DMS79 treated with DMSO at 0.1 percent for 48 hours (cell line): ENCODE results near the gene MYRIP.
"Not testable (repeated sequence)": the region's sequence is repeated elsewhere in the genome, so short reads cannot be mapped to it uniquely, and the experiment has no call there.

Experiments used
- DNase-seq: peaks from one replicate; lab custom pipeline; 2025; lab: John Stamatoyannopoulos, UW

The MYRIP gene

GRCh38 chr3:40240921-40241320 is 431.5 kb downstream of the MYRIP start:
- no peak for DNase-seq

- no peak for DNase-seq
Observed at GRCh38 chr3:40242216-40242615, 432.8 kb downstream of the MYRIP start.

- no peak for DNase-seq
Observed at GRCh38 chr3:40242638-40243037, 433.2 kb downstream of the MYRIP start.

GRCh38 chr3:40243056-40243455 is 433.6 kb downstream of the MYRIP start:
- DNase-seq: no peak

- no peak for DNase-seq
Observed at GRCh38 chr3:40247714-40248454, 438.5 kb downstream of the MYRIP start.

- no peak for DNase-seq
Observed at GRCh38 chr3:40248591-40248990, 439.2 kb downstream of the MYRIP start.

- DNase-seq: no peak
Observed at GRCh38 chr3:40249168-40249567, 439.8 kb downstream of the MYRIP start.

GRCh38 chr3:40254491-40254890 is 445.1 kb downstream of the MYRIP start:
- no peak for DNase-seq

GRCh38 chr3:40254891-40255290 is 445.5 kb downstream of the MYRIP start:
- no peak for DNase-seq

- DNase-seq: no peak
Observed at GRCh38 chr3:40255532-40255931, 446.1 kb downstream of the MYRIP start.

- DNase-seq: no peak
Observed at GRCh38 chr3:40258064-40258463, 448.7 kb downstream of the MYRIP start.

GRCh38 chr3:40258555-40258954 is 449.1 kb downstream of the MYRIP start:
- no peak for DNase-seq

- DNase-seq: no peak
Observed at GRCh38 chr3:40262331-40262730, 452.9 kb downstream of the MYRIP start.

GRCh38 chr3:40264451-40264850 is 455.0 kb downstream of the MYRIP start:
- DNase-seq: no peak

- no peak for DNase-seq
Observed at GRCh38 chr3:40265181-40265580, 455.8 kb downstream of the MYRIP start.

- no peak for DNase-seq
Observed at GRCh38 chr3:40267937-40268724, 458.7 kb downstream of the MYRIP start.

- DNase-seq: no peak
Observed at GRCh38 chr3:40268802-40269524, 459.6 kb downstream of the MYRIP start.

- DNase-seq: no peak
Observed at GRCh38 chr3:40278791-40279190, 469.4 kb downstream of the MYRIP start.

- no peak for DNase-seq
Observed at GRCh38 chr3:40281995-40282394, 472.6 kb downstream of the MYRIP start.

- not testable (repeated sequence) for DNase-seq
Observed at GRCh38 chr3:40283057-40283456, 473.6 kb downstream of the MYRIP start.

GRCh38 chr3:40287248-40287647 is 477.8 kb downstream of the MYRIP start:
- no peak for DNase-seq

- DNase-seq: no peak
Observed at GRCh38 chr3:40290396-40290795, 481.0 kb downstream of the MYRIP start.

- DNase-seq: no peak
Observed at GRCh38 chr3:40291471-40291870, 482.1 kb downstream of the MYRIP start.
